Endothelial cell of umbilical vein (primary cell): Measurements from ENCODE around the gene STOM. TPM values are rescaled to one million over a fixed set of nuclear protein-coding genes. Genes with fewer than 3 reads are reported as not detected.

Experiments
- BruUV-seq: library from RNA; stranded (reverse); fragments of 400-500 nt; replicated peaks from 2 replicates; lab custom pipeline; 2021; lab: Mats Ljungman, UMichigan
- CTCF ChIA-PET: fragments of 300-600, 350-600 bp; sonication (Branson Sonifier 250); formaldehyde crosslinking; loops from one replicate; lab custom pipeline; 2021; ENCODE audit warnings: antibody characterized with exemption, inconsistent platforms; lab: Charles Lee
- POLR2A ChIA-PET: fragments of 300-600, 350-600 bp; sonication (Branson Sonifier 250); formaldehyde crosslinking; loops from one replicate; lab custom pipeline; 2021; ENCODE audit warnings: antibody characterized with exemption, inconsistent platforms; lab: Charles Lee
- DNase-seq: peaks from one replicate; pipeline ENCODE4 v3.0.0-alpha.2; 2011; ENCODE audit warnings: low read depth, low spot score
- FAIRE-seq: peaks from 2 replicates; lab custom pipeline; 2011; peaks lifted over from hg19 to GRCh38; lab: Jason Lieb, UNC
- H2AFZ ChIP-seq: 2 replicates; pipeline ENCODE4 v1.6.0; 2012; ENCODE audit warnings: low read depth, low read length, control low read depth, inconsistent platforms
- H3K27ac ChIP-seq: 2 replicates; pipeline ENCODE4 v1.5.1; 2011; ENCODE audit warnings: low read depth, mild to moderate bottlenecking, control low read depth, low read length, moderate library complexity; ENCODE audit not compliant: insufficient read depth
- H3K27me3 ChIP-seq, 2 experiments: 2 replicates each; pipeline versions ENCODE4 v1.6.0 to v1.6.1; 2011; ENCODE audit warnings: low read length in 2 of 2, mixed read lengths in 1 of 2; ENCODE audit not compliant: control insufficient read depth in 2 of 2, insufficient read depth in 2 of 2
- H3K36me3 ChIP-seq, 2 experiments: 2 replicates in 1 of 2; 3 replicates in 1 of 2; pipeline ENCODE4 v1.5.1; 2011; ENCODE audit warnings: low read length in 2 of 2, mild to moderate bottlenecking in 1 of 2, moderate library complexity in 1 of 2; ENCODE audit not compliant: control insufficient read depth in 2 of 2, insufficient read depth in 2 of 2; ENCODE audit errors: extremely low read depth in 1 of 2
- H3K4me1 ChIP-seq: 3 replicates; pipeline ENCODE4 v1.5.1; 2011; ENCODE audit warnings: mild to moderate bottlenecking, low read length; ENCODE audit not compliant: control insufficient read depth, insufficient read depth; ENCODE audit errors: extremely low read depth
- H3K4me2 ChIP-seq: 2 replicates; pipeline ENCODE4 v1.6.1; 2011; ENCODE audit warnings: low read length, control low read depth, mixed read lengths; ENCODE audit not compliant: insufficient read depth
- H3K4me3 ChIP-seq, 3 experiments: fragments of 200-600 bp in 1 of 3; sonication (generic), shearing (Covaris generic) in 1 of 3; replicated peaks in 1 of 3; 2 replicates each; pipeline ENCODE4 v1.5.1; 2011 to 2016; ENCODE audit warnings: control low read depth in 3 of 3, low read length in 3 of 3, mild to moderate bottlenecking in 2 of 3, inconsistent platforms in 1 of 3, low read depth in 1 of 3, moderate library complexity in 1 of 3; ENCODE audit not compliant: insufficient read depth in 1 of 3
- H3K79me2 ChIP-seq: 2 replicates; pipeline ENCODE4 v1.6.0; 2012; ENCODE audit warnings: low read length, inconsistent platforms; ENCODE audit not compliant: control insufficient read depth, insufficient read depth
- H3K9ac ChIP-seq: replicated peaks from 2 replicates; pipeline ENCODE3; 2011; ENCODE audit warnings: low read length, control low read depth; ENCODE audit not compliant: insufficient read depth; ENCODE audit errors: extremely low read depth
- H3K9me1 ChIP-seq: replicated peaks from 3 replicates; pipeline ENCODE4 v1.6.0; 2011; ENCODE audit warnings: mild to moderate bottlenecking, low read length; ENCODE audit not compliant: control insufficient read depth, insufficient read depth; ENCODE audit errors: extremely low read depth
- H3K9me3 ChIP-seq: replicated peaks from 2 replicates; pipeline ENCODE4 v1.5.1; 2012; ENCODE audit warnings: low read length, inconsistent platforms; ENCODE audit not compliant: control insufficient read depth, insufficient read depth
- H4K20me1 ChIP-seq: replicated peaks from 2 replicates; pipeline ENCODE3; 2011; ENCODE audit warnings: mild to moderate bottlenecking, low read length; ENCODE audit not compliant: control insufficient read depth, insufficient read depth; ENCODE audit errors: extremely low read depth
- CTCF ChIP-seq, 2 donors: IDR thresholded peaks; 1 replicate in 1 of 2; 2 replicates in 1 of 2; pipeline ENCODE4 v1.5.1; 2011; ENCODE audit warnings: low read length in 2 of 2, mild to moderate bottlenecking in 2 of 2, moderate library complexity in 2 of 2, control low read depth in 1 of 2, inconsistent platforms in 1 of 2, low read depth in 1 of 2; ENCODE audit not compliant: insufficient read depth in 1 of 2; ENCODE audit errors: extremely low read depth in 1 of 2
- EZH2 ChIP-seq: IDR thresholded peaks from 2 replicates; pipeline ENCODE4 v1.6.1; 2012; ENCODE audit warnings: borderline replicate concordance, low read depth, mild to moderate bottlenecking, moderate library complexity, low read length, inconsistent platforms; ENCODE audit not compliant: severe bottlenecking
- FOS ChIP-seq: IDR thresholded peaks from 2 replicates; pipeline ENCODE4 v1.6.1; 2011; ENCODE audit warnings: mild to moderate bottlenecking, low read length, moderate library complexity, borderline replicate concordance; ENCODE audit not compliant: insufficient read depth
- GATA2 ChIP-seq: IDR thresholded peaks from 2 replicates; pipeline ENCODE4 v1.7.0; 2011; ENCODE audit warnings: low read depth, mild to moderate bottlenecking, moderate library complexity, mixed read lengths, low read length; ENCODE audit not compliant: insufficient read length, insufficient read depth
- JUN ChIP-seq: IDR thresholded peaks from 2 replicates; pipeline ENCODE4 v1.6.1; 2011; ENCODE audit warnings: borderline replicate concordance, low read depth; ENCODE audit not compliant: insufficient read length, insufficient read depth
- MAX ChIP-seq: IDR thresholded peaks from 2 replicates; pipeline ENCODE4 v1.6.1; 2011; ENCODE audit not compliant: insufficient read depth, insufficient read length
- MYC ChIP-seq: IDR thresholded peaks from one replicate; pipeline ENCODE4 v1.6.1; 2011; ENCODE audit warnings: mild to moderate bottlenecking, low read depth, low read length
- POLR2A ChIP-seq: IDR thresholded peaks from 2 replicates; pipeline ENCODE4 v1.6.1; 2012; ENCODE audit warnings: low read depth, mild to moderate bottlenecking, control low read depth, low read length
- POLR2AphosphoS5 ChIP-seq: IDR thresholded peaks from 2 replicates; pipeline ENCODE4 v1.6.1; 2012; ENCODE audit warnings: low read depth, mild to moderate bottlenecking, control low read depth, low read length, moderate library complexity; ENCODE audit not compliant: insufficient read depth
- dilution Hi-C: fragments of 300-500 bp; cut with MboI; formaldehyde crosslinking; loops from one replicate; pipeline ENCODE4 v1.15.0; 2019; ENCODE audit warnings: low sequenced_read_pairs; ENCODE audit not compliant: extremely low pct_ligation_motif_present
- intact Hi-C: fragments of 100-400 bp; cut with micrococcal nuclease; formaldehyde crosslinking; loops from one replicate; pipeline ENCODE4 v1.10.0; 2022
- polyA plus RNA-seq, 4 experiments: library from polyadenylated mRNA; depleted of rRNA in 3 of 4; stranded (reverse) in 3 of 4; unstranded in 1 of 4; fragments of >200 nt; gene quantifications; 2 replicates each; pipeline versions ENCODE4 v1.2.1 to v1.2.3, GENCODE V29; 2011 to 2012; ENCODE audit warnings: missing spikeins in 1 of 4
- total RNA-seq: library from RNA; stranded (reverse); gene quantifications from 2 replicates; pipeline ENCODE4 v1.2.3, GENCODE V29; 2021

Gene STOM
- total and polyA plus RNA-seq, 2 donors (not counting 3 experiments of a cell fraction or from before 2014, with no cell fraction given): 153 to 170 TPM

- intact Hi-C loops: loop anchor here (1.0 kb wide), 1 partner anchor 36 kb away; no protein-coding TSS in a partner anchor
- no peak for TF ChIP-seq POLR2AphosphoS5
- no peak for TF ChIP-seq JUN
- TF ChIP-seq CTCF (IDR thresholded peaks at IDR 0.05; ENCODE audit: extremely low read depth in 1 of 2, insufficient read depth in 1 of 2, low read depth in 1 of 2, low read length in 2 of 2): no peak
- TF ChIP-seq POLR2A: no peak
- no peak for TF ChIP-seq GATA2
- TF ChIP-seq MAX: no peak
- no peak for TF ChIP-seq MYC
- TF ChIP-seq EZH2: no peak
- no peak for TF ChIP-seq FOS
- Histone ChIP-seq H3K27ac (peak overlapping the region; percentile 95), H3K9me3 (no peaks in the 10 kb centered on the region), H3K4me2 (peak overlapping the region; percentile 18), H2AFZ (no peak overlapping the region), H3K79me2 (no peaks in the 10 kb centered on the region), H3K36me3 (peaks cover 4 to 15% of the 10 kb centered on the region in 2 experiments), H3K9ac (peak overlapping the region; percentile 50), H3K4me3 (no peak overlapping the region), H3K4me1 (peaks cover 28% of the 10 kb centered on the region), H3K27me3 (no peaks in the 10 kb centered on the region), H4K20me1 (no peaks in the 10 kb centered on the region), H3K9me1 (no peaks in the 10 kb centered on the region)
- ChIA-PET CTCF (interaction anchor here (1.1 to 5.8 kb wide), 4 partner anchors 45 to 79 kb away, joined by 3 to 211 read pairs (median 7); no protein-coding TSS in a partner anchor), POLR2A (no interaction called here)
- FAIRE-seq (peak; percentile 73), DNase-seq (no peak)
- BruUV-seq: TSS peak; percentile 63
- dilution Hi-C loops: no loop called here
Measured at GRCh38 chr9:121322737-121323448, 47.2 kb downstream of the STOM start.
